GM06990 (cell line): ENCODE measurements around the gene SLC35F1.

Source experiments
- DNase-seq: peaks from one replicate; pipeline ENCODE4 v3.0.0-alpha.2; 2011; ENCODE audit not compliant: insufficient read length; ENCODE audit errors: extremely low read depth
- H3K27me3 ChIP-seq: replicated peaks from 2 replicates; pipeline ENCODE4 v1.6.0; 2011; ENCODE audit warnings: low read length; ENCODE audit not compliant: control insufficient read depth, insufficient read depth
- H3K36me3 ChIP-seq: 2 replicates; pipeline ENCODE4 v1.5.1; 2011; ENCODE audit warnings: low read length; ENCODE audit not compliant: control insufficient read depth, insufficient read depth
- H3K4me3 ChIP-seq: replicated peaks from 2 replicates; pipeline ENCODE4 v1.5.1; 2011; ENCODE audit warnings: low read depth, mild to moderate bottlenecking, control low read depth, low read length
- TF ChIP-seq, protein P1 (sequence below): IDR thresholded peaks from 2 replicates; pipeline ENCODE4 v1.5.1; 2011; ENCODE audit warnings: low read length, control low read depth, mild to moderate bottlenecking, inconsistent platforms; ENCODE audit not compliant: insufficient read depth, poor library complexity, severe bottlenecking

SLC35F1 gene

DNA sequence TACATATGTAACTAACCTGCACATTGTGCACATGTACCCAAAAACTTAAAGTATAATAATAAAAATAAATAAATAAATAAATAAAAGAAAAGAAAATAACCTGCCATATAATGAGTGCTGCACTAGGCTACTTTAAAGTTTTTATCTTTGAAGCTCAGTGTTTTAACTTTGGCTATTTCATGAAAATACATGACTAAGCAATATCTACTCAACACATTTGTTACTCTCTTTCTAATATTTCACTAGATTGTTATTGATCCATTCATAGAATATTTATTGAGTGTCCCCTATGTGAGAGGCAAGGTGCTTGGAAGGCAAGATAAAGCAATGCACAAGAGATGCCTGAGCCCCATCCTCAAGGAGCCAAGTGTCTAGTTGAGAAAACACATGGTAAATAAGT, 221.7 kb downstream of the SLC35F1 start:
- DNase-seq = no peak
- H3K4me3 ChIP-seq = no peak overlapping the region
- TF ChIP-seq, protein P1, sequence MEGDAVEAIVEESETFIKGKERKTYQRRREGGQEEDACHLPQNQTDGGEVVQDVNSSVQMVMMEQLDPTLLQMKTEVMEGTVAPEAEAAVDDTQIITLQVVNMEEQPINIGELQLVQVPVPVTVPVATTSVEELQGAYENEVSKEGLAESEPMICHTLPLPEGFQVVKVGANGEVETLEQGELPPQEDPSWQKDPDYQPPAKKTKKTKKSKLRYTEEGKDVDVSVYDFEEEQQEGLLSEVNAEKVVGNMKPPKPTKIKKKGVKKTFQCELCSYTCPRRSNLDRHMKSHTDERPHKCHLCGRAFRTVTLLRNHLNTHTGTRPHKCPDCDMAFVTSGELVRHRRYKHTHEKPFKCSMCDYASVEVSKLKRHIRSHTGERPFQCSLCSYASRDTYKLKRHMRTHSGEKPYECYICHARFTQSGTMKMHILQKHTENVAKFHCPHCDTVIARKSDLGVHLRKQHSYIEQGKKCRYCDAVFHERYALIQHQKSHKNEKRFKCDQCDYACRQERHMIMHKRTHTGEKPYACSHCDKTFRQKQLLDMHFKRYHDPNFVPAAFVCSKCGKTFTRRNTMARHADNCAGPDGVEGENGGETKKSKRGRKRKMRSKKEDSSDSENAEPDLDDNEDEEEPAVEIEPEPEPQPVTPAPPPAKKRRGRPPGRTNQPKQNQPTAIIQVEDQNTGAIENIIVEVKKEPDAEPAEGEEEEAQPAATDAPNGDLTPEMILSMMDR = no peak
- no peaks in the 10 kb centered on the region for H3K36me3 ChIP-seq
- no peaks in the 10 kb centered on the region for H3K27me3 ChIP-seq

DNA sequence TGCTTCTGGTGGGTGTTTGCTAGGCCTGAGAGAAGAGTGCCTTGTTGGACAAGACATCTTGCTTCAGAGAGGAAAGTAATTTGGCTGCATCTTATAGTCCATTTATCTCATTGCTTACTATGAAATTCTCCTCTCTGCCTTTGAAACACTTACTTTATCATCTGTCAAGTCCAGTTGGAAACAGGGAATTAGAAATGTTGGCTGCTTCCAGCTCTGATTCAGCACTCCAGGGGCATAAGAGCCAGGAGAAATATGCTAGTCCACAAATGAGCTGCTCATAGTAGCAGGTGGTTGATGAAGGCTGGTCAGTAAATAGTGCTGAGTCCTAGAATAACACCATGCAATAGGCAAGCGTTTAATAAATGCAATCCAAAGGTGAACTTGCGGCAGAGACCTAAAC, 227.1 kb downstream of the SLC35F1 start:
- TF ChIP-seq, protein P1 = no peak
- DNase-seq = no peak

DNA sequence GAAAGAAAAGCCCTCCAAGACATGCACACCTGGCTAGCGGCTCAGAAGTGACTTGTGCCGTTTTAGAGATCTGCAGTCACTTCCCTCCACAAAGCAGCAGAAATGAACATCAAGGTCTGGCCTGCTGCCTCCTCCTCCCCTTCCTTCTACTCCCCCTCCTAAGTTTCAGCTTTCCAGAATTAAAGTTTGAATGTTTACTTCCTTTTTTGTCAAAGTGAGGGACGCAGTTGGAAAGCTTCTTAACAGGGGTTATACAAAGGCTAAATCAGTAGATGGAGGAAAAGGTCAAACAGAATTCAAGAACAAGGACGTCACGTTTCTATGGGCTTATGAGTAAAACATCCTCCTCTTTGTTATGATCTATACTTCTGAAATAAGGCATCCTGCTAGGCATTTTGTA, 227.7 kb downstream of the SLC35F1 start:
- no peak for DNase-seq
- TF ChIP-seq, protein P1 = no peak
- Histone ChIP-seq H3K36me3 (no peaks in the 10 kb centered on the region), H3K4me3 (no peak overlapping the region), H3K27me3 (no peaks in the 10 kb centered on the region)

More for the DNA sequence above, 227.1 kb downstream of the SLC35F1 start:
- Histone ChIP-seq H3K36me3 (no peaks in the 10 kb centered on the region), H3K4me3 (no peak overlapping the region), H3K27me3 (no peaks in the 10 kb centered on the region)

DNA sequence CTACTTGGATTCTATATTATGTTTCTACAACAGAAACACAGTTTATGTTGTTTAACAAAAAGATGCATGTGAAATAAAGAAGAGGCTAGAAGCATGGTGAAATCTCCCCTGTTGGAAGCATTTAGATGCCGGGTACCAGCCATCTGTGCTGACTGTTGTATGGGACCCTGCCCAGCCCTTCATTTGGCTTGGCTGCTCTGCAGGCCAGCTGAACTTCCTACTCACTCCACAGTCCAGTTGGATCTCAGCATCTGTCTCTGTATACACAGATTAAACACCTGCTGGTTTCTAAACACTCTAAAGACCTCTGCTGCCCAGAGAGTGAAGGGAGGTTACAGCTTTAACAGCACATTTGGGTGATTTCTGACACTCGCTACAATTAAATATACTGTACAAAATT, 228.3 kb downstream of the SLC35F1 start:
- DNase-seq = no peak
- Histone ChIP-seq H3K27me3 (no peaks in the 10 kb centered on the region), H3K36me3 (no peaks in the 10 kb centered on the region), H3K4me3 (no peak overlapping the region)
- TF ChIP-seq, protein P1 = no peak

DNA sequence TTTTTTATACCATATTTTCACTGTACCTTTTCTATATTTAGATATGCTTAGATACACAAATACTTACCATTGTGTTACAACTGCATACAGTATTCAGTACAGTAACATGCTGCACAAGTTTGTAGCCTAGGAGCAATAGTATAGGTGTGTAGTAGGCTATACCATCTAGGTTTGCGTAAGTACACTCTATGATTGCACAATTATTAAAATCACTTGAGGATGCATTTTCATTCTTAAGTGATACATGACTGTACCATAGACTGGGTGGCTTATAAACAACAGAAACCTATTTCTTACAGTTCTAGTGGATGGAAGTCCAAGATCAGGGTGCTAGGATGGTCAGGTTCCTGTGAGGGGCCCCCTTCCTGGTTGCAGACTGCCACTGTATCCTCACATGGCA, 234.1 kb downstream of the SLC35F1 start:
- DNase-seq = no peak
- TF ChIP-seq, protein P1 = no peak
- Histone ChIP-seq H3K27me3 (no peaks in the 10 kb centered on the region), H3K36me3 (no peaks in the 10 kb centered on the region), H3K4me3 (no peak overlapping the region)

DNA sequence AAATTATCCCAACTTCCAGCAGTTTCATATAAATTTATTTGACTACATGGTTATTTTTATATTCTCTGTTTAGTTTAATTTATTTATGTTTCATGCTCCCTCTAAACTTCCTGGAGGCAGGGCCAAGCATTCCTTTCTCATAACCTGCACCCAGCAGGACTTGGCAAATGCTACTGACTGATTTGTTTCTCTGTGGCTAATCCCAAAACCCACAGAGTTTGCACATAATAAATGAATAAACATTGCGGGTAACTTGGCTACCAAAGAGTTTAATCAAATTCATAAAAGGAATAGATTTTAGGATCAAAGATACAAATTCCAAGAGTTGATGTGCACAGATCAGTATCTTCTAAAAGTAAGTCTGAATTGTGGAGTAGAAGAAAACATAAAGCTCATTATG, 239.5 kb downstream of the SLC35F1 start:
- Histone ChIP-seq H3K4me3 (no peak overlapping the region), H3K27me3 (no peaks in the 10 kb centered on the region), H3K36me3 (no peaks in the 10 kb centered on the region)
- DNase-seq = no peak
- TF ChIP-seq, protein P1 = no peak
